Subcutaneous adipose tissue (tissue), 4 donors: ENCODE results near the gene GRK1. TPM values are rescaled to one million over a fixed set of nuclear protein-coding genes. Genes with fewer than 3 reads are reported as not detected.

Experiments
- CTCF ChIP-seq: fragments of 450-650 bp; IDR thresholded peaks from one replicate; pipeline ENCODE4 v1.5.1; 2016; ENCODE audit warnings: low read depth, mild to moderate bottlenecking, control low read depth, antibody characterized with exemption, moderate library complexity
- total RNA-seq, 4 donors: library from RNA; depleted of rRNA; stranded (reverse); fragments of >200 nt; gene quantifications; one replicate each; pipeline ENCODE4 v1.1.0, GENCODE V29; 2016

GRK1 gene
- total RNA-seq, 4 donors from 2014 or later: not detected

GRCh38 chr13:113768018-113768905 is 101.2 kb downstream of the GRK1 start:
- TF ChIP-seq CTCF: no peak

GRCh38 chr13:113769106-113769505 is 102.1 kb downstream of the GRK1 start:
- no peak for TF ChIP-seq CTCF

- no peak for TF ChIP-seq CTCF
Observed at GRCh38 chr13:113769881-113770280, 102.9 kb downstream of the GRK1 start.

- no peak for TF ChIP-seq CTCF
Observed at GRCh38 chr13:113770441-113770840, 103.4 kb downstream of the GRK1 start.

GRCh38 chr13:113770937-113771336 is 103.9 kb downstream of the GRK1 start:
- TF ChIP-seq CTCF: no peak

- TF ChIP-seq CTCF: no peak
Observed at GRCh38 chr13:113771709-113772331, 104.8 kb downstream of the GRK1 start.

- no peak for TF ChIP-seq CTCF
Observed at GRCh38 chr13:113774177-113775107, 107.4 kb downstream of the GRK1 start.
